Activated CD8-positive, alpha-beta memory T cell treated with anti-CD3 and anti-CD28 coated beads for 48 hours (primary cell): ENCODE results near the gene GTF2E1.
"Not testable (repeated sequence)": the region's sequence is repeated elsewhere in the genome, so short reads cannot be mapped to it uniquely, and the experiment has no call there.

Experiments used
- DNase-seq, 3 experiments: peaks; one replicate each; pipeline ENCODE4 v3.0.0-alpha.2; 2020; ENCODE audit warnings: low read depth in 2 of 3, low spot score in 2 of 3

The GTF2E1 gene

GRCh38 chr3:120753810-120754209, 11.3 kb downstream of the GTF2E1 start:
- no peak for DNase-seq

DNA sequence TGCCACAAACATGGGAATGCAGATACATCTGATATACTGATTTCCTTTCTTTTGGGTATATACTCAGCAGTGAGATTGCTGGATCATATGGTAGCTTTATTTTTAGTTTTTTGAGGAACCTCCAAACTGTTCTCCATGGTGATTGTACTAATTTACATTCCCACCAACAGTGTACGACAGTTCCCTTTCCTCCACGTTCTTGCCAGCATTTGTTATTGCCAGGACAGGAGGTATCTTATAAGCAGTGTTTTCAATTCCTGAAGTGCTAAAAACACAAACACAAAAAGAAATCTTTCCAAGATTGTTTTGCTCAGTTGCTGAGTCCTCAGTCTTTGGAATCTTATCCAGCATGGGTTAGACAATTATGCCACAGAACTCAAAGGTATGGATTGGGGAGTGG, 13.5 kb downstream of the GTF2E1 start:
- no peak for DNase-seq

GRCh38 chr3:120758551-120758950, 16.0 kb downstream of the GTF2E1 start:
- not testable (repeated sequence) for DNase-seq

DNA sequence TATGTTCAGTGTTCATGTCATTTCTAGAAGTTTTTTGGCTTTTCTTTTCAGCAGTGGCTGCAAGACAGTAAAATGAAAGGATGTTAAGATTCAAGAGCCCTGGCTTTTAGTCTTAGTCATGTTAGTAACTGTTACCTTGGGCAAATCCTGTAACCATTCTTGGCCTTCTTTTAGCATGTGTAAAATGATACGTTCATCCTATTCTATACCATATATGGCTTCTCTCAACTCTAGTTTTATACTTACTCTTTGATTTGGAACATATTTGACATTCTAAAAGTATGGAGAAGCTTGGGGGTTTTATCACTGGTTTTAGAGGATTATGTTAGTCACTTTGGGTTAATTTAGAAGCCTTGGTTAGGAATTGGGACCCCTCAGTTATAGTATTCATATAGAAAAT, 20.1 kb downstream of the GTF2E1 start:
- no peak for DNase-seq

GRCh38 chr3:120763601-120764000, 21.1 kb downstream of the GTF2E1 start:
- no peak for DNase-seq

DNA sequence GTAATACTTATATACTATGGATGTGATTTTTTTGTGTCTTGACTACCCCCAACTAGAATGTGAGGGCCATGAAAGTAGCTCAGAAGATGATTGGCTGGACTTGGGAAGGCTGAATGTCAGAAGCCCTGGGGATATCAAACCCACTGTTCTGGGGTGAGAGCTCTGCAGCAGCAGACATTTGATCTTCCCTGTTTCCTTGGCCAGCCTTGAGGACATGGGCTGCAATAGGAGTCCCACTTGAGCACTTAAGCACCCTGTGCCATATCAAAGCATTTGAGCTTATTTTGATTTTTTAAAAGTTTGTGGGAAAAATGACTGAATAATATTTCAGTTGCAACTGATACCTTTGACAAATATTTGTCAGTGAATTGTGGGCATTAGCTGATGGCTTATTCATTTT, 21.7 kb downstream of the GTF2E1 start:
- no peak for DNase-seq

DNA sequence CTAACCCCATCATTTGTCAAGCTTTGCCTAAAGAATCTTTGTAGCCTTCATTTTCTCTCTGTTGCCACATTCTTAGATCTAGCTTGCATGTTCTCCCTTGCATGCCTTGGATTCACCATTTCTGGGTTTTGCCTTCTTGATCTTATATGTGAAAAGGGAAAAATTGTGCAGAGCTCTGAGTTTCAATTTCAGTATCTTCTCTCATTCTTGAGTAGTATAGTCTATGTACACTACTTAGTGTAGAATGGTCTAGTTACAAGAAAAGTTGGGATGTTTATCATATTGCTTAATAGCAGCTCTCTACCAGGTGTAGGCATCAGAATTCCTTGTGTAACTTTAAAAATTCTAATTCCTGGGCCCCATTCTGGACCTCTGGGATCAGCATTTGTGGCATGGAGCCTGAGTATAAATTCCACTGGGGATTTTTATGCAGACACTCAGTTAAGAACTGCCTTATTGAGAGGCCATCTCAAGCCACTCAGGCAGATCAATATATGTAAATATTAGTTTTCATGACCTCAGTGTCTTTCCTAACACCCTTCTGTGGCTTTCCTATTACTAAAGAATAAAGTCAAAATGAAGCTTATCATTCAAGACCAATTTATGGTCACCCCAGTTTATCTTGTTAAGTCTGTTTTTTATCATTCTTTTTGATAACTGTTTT, 23.4 kb downstream of the GTF2E1 start:
- DNase-seq, result no peak

DNA sequence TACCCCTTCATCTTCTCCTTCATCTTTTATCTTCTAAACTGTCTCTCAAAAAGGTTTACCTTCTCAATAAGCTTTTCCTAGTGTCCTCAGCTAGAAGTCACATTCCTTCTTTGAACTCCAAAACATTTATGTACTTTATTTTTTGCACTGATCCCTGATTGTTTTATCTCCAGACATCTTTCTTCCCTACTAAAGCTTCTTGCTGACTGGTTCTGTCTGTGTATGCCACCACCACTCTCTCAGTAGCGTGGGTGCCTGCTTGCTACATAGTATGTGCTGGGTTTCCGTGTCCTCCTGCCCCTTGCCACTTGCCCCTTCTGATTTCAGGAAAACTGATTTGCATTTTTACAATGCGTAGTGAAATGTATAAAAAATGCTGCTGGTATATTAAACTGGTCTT, 24.0 kb downstream of the GTF2E1 start:
- no peak for DNase-seq

GRCh38 chr3:120767106-120767505, 24.6 kb downstream of the GTF2E1 start:
- DNase-seq, result no peak

GRCh38 chr3:120769436-120769835, 26.9 kb downstream of the GTF2E1 start:
- no peak for DNase-seq

DNA sequence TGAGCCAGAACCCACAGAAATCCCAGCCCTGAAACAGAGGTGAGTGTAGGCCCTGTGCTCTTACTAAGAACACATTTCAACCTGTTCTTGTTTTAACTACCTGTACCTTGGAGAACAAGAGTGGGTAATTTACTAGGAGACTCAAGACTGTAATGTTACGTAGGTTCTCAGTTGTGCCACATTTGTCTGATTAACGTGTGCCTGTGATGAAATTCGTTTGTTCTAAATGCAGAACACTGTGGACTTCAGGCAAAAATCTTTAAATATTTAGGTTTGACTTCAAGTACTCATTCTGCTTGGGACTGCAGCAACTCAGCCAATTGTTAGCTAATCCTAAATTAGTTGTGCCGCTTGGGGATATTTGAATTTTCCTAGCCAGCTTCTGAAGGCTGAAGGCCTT, 28.3 kb downstream of the GTF2E1 start:
- no peak for DNase-seq

DNA sequence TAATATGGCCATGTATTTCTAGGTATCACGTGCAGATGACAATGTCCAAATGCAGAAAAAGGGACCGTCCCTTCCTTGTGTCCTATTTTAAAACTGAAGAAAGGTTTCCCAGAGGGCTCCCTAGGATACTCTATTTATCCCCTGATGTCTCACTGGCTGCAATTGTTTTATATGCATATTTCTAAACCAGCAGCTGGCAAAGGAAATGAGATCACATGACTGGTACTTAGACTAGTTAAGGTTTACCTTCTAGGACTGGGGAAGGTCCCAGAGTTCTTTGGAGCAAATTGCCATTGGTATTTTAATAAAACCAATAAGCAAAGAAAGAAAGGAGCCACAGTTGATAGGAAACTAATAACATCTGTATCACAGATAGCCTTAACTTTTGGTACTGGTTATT, 29.5 kb downstream of the GTF2E1 start:
- no peak for DNase-seq

DNA sequence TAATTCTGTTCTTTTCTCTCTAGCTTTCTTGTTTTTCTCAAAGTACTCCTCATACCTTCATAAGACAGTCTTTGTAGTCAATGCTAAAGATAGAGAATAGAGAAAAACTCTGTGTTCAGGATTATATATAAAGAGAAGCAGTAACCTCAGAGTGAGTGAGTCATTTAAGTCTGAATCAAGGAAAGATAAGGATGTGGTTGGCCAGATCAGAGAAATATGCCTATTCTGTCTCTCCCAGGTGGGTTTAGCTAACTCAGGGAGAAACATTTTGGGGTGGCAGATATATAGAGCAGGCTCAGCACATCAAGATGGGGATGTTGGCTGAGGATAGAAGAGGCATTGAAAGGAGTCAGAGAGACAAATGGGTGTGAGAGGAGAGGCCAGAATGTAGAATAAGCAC, 31.4 kb downstream of the GTF2E1 start:
- no peak for DNase-seq

- no peak for DNase-seq
Observed at GRCh38 chr3:120775411-120775810, 32.9 kb downstream of the GTF2E1 start.

DNA sequence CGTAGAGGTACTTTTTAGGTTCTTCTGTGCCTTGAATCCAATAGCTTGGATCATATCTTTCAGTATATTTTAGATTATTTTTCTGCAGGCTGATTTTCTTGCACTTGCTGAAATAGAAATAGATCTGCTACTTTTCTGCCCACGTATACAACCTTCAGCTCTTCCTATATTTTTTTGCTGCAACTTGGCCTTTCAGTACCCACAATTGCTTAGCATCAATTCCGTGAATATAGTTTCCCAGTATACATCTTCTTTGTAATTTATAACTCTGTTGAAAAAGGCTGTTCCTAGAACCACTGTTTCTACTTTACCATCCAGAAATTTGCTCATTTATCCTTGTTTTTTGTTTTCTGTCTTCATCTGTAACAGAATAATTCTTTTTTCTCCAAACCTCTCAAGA, 36.2 kb downstream of the GTF2E1 start:
- no peak for DNase-seq

- no peak for DNase-seq
Observed at GRCh38 chr3:120780977-120781376, 38.4 kb downstream of the GTF2E1 start.

DNA sequence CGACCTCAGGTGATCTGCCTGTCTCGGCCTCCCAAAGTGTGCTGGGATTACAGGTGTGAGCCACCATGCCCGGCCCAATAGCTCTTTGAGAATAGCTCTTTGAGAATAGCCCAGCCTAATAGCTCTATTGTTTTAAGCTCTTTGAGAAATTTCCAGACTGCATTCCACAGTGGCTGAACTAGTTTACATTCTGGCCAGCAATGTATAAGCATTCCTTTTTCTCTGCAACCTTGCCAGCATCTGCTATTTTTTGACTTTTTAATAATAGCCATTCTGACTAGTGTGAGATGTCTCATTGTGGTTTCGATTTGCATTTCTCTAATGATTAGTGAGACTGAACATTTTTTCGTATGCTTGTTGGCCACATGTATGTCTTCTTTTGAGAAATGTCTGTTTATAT, 43.3 kb downstream of the GTF2E1 start:
- DNase-seq, result not testable (repeated sequence)

- no peak for DNase-seq
Observed at GRCh38 chr3:120791010-120791409, 48.5 kb downstream of the GTF2E1 start.

DNA sequence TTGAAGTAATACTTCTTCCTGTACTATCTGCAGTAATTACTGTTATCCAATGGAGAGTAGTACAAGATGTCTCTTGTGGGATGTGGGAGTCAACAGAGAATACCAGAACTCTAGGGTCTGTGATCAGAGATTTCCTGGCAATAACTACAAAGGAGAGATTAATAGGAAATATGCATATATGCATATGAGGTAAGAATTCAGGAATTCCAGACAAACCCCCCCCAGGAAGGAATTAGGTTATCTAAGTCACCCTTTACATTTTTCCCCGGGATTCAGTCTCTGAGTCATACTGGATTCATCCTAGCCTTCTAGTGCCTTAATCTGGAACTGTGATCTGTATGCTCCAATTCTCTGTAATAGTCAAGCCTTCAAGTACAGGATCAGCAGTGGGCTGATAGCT, 49.4 kb downstream of the GTF2E1 start:
- no peak for DNase-seq

DNA sequence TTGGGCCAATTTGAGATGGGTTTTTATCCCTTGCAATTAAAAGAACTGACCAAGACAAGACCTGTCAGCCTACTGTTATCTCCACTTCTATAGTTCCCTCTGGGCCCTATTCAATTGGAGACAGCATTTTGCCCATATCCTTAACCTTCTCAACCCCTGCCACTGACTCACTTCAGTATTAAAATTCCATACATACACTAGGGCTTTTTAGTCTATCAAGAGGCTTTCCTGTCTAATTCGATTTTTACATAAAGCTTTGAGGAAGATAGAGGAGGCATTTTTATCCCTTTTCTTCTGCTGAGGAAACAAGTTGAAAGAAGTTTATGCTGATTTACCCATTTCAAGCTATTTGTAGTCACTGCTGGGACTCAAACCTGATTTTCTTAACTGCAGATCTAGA, 51.1 kb downstream of the GTF2E1 start:
- DNase-seq, result no peak

- peak; percentile 47 to 85 (median 82) for DNase-seq
Observed at GRCh38 chr3:120795017-120795648, 52.6 kb downstream of the GTF2E1 start.

DNA sequence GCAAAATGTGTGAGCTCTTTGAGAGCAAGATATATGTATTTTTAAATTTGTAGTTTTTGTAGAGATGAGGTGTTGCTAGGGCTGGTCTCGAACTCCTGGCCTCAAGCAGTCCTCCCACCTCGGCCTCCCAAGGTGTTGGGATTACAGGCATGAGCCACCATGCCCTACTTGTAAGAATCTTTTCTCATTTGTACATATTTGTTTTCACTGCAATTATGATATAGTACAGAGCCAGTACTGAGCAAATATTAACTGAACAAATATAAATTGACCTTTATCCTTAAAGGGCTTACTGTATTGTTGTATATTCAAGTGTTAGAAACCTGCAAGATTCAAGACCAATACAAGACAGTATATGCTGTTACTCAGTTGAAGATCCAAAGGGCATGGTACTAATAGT, 53.4 kb downstream of the GTF2E1 start:
- DNase-seq, result no peak

- DNase-seq, result no peak
Observed at GRCh38 chr3:120796976-120797375, 54.4 kb downstream of the GTF2E1 start.
